ENCODE measurements around the gene CNTNAP2.

The CNTNAP2 gene

DNA sequence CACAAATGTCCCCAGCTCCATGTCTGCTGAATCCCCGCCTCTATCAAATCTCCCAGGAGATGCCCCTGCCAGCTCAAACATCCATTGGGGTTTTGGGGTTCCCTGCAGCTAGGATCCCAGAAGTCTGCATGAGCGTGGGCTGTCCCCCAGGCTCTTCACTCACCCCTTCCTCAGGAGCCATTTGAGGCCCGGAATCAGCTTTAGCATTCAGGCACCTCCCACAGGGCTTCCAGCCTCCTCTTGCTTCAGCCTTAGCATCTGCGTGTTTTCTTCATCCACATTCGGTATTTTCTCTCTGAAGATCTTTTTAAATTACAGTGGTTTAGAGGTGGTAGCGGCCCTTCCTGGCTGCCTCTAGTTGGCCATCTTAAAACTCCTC is 1054.4 kb downstream of the CNTNAP2 start:
- POLR2A ChIA-PET, result no interaction called here
- no peak for DNase-seq (ENCODE audit: extremely low spot score)
- CTCF ChIA-PET, result interaction anchor here (0.6 kb wide), 1 partner anchor 336 kb away, joined by 3 read pairs; no protein-coding TSS in a partner anchor
- no peak for TF ChIP-seq SP1 (IDR thresholded peaks at IDR 0.05)
- TF ChIP-seq BHLHE40 (IDR thresholded peaks at IDR 0.05; ENCODE audit: borderline replicate concordance), result no peak
- TF ChIP-seq CTBP1 (IDR thresholded peaks at IDR 0.05; ENCODE audit: borderline replicate concordance), result no peak
- no peak for TF ChIP-seq LEF1 (IDR thresholded peaks at IDR 0.05; ENCODE audit: borderline replicate concordance)
- TF ChIP-seq ZNF384 (IDR thresholded peaks at IDR 0.05), result no peak
- TF ChIP-seq FOXK2 (IDR thresholded peaks at IDR 0.05), result no peak
- TF ChIP-seq FOXM1 (IDR thresholded peaks at IDR 0.05; ENCODE audit: borderline replicate concordance), result no peak
- TF ChIP-seq TARDBP (IDR thresholded peaks at IDR 0.05), result no peak
- TF ChIP-seq L3MBTL2 (conservative IDR thresholded peaks at IDR 0.05), result no peak
- no peak for TF ChIP-seq FOXA1 (IDR thresholded peaks at IDR 0.05)
- no peak for TF ChIP-seq ELF4 (IDR thresholded peaks at IDR 0.05)
- no peak for TF ChIP-seq HDGF (IDR thresholded peaks at IDR 0.05; ENCODE audit: borderline replicate concordance)
- no peak for TF ChIP-seq ARNT (IDR thresholded peaks at IDR 0.05)
- TF ChIP-seq NFRKB (IDR thresholded peaks at IDR 0.05), result no peak
- TF ChIP-seq, protein P1, sequence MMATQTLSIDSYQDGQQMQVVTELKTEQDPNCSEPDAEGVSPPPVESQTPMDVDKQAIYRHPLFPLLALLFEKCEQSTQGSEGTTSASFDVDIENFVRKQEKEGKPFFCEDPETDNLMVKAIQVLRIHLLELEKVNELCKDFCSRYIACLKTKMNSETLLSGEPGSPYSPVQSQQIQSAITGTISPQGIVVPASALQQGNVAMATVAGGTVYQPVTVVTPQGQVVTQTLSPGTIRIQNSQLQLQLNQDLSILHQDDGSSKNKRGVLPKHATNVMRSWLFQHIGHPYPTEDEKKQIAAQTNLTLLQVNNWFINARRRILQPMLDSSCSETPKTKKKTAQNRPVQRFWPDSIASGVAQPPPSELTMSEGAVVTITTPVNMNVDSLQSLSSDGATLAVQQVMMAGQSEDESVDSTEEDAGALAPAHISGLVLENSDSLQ (IDR thresholded peaks at IDR 0.05), result no peak
- no peak for TF ChIP-seq SUZ12 (IDR thresholded peaks at IDR 0.05)

DNA sequence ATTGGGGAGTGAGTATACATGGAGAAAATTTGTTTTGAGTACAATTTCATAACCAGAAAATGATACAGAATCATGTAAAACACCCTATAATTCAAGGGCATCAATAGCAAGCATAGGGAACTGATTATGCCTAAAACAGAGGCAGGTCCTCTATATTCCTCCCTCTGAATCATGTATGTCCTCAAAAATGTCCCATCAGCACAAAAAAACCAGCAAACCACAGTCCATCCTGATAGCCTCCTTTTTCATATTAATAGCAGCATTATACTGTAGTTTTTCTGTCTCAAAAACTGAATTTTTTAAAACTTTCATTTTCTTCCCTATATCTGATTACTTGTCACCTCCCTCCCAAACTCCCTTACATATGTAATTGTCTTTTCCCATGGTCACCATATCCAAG is 1057.3 kb downstream of the CNTNAP2 start:
- no peak for DNase-seq (ENCODE audit: extremely low spot score)
- TF ChIP-seq ARNT (IDR thresholded peaks at IDR 0.05) (no peak), L3MBTL2 (conservative IDR thresholded peaks at IDR 0.05) (no peak), FOXM1 (IDR thresholded peaks at IDR 0.05; ENCODE audit: borderline replicate concordance) (no peak), ZNF384 (IDR thresholded peaks at IDR 0.05) (no peak), FOXA1 (IDR thresholded peaks at IDR 0.05) (no peak), LEF1 (IDR thresholded peaks at IDR 0.05; ENCODE audit: borderline replicate concordance) (no peak), TARDBP (IDR thresholded peaks at IDR 0.05) (no peak), NFRKB (IDR thresholded peaks at IDR 0.05) (no peak), SP1 (IDR thresholded peaks at IDR 0.05) (no peak), BHLHE40 (IDR thresholded peaks at IDR 0.05; ENCODE audit: borderline replicate concordance) (no peak), FOXK2 (IDR thresholded peaks at IDR 0.05) (no peak), ELF4 (IDR thresholded peaks at IDR 0.05) (no peak), HDGF (IDR thresholded peaks at IDR 0.05; ENCODE audit: borderline replicate concordance) (no peak)
- TF ChIP-seq, protein P1 (IDR thresholded peaks at IDR 0.05), result no peak
- ChIA-PET CTCF (no interaction called here), POLR2A (no interaction called here)

DNA sequence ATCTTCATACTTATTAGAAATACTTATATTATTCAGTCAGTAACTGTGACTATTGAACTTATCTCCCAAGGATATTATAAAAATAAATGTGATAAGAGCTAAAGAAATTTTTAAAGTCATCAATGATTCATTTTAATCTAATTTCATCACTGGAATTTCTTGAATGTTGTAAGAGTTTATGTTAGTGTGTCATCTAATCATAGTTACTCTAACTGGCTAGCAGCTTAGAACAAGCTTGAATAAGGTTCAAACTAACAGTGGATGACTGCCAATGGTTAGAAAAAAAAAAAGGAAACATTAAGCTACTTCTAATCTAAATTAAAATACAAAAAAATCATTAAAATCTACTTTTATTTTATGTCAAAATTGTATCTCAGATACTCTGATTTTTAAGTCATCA is 1066.3 kb downstream of the CNTNAP2 start:
- DNase-seq (ENCODE audit: extremely low spot score), result no peak
- CTCF ChIA-PET, result interaction anchor here (0.6 kb wide), 1 partner anchor 385 kb away, joined by 3 read pairs; no protein-coding TSS in a partner anchor
- POLR2A ChIA-PET, result no interaction called here
- TF ChIP-seq FOXM1 (IDR thresholded peaks at IDR 0.05; ENCODE audit: borderline replicate concordance) (no peak), LEF1 (IDR thresholded peaks at IDR 0.05; ENCODE audit: borderline replicate concordance) (no peak), ZNF384 (IDR thresholded peaks at IDR 0.05) (no peak), FOXK2 (IDR thresholded peaks at IDR 0.05) (no peak), FOXA1 (IDR thresholded peaks at IDR 0.05) (no peak), ARNT (IDR thresholded peaks at IDR 0.05) (no peak)

DNA sequence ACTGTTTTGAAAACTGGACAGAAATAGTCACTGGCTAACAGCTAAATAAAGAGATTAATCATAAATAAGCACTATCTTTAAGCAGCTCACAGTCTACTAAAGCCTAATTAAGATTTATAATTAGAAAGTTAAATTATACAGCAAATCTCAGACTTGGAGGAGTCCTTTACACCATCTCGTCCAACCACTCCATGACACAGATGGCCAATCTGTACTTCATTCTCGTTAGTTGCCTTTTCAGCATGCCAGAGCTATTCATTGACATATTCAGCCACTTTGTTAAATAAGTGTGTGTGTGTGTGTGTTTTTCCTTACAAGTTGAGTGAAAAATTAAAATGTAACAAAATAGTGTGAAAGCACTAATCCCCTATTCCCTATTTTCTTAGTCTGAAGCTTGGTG is 1066.7 kb downstream of the CNTNAP2 start:
- TF ChIP-seq HDGF (IDR thresholded peaks at IDR 0.05; ENCODE audit: borderline replicate concordance) (no peak), LEF1 (IDR thresholded peaks at IDR 0.05; ENCODE audit: borderline replicate concordance) (no peak), FOXA1 (IDR thresholded peaks at IDR 0.05) (no peak), FOXK2 (IDR thresholded peaks at IDR 0.05) (no peak), L3MBTL2 (conservative IDR thresholded peaks at IDR 0.05) (no peak), ZNF384 (IDR thresholded peaks at IDR 0.05) (no peak), FOXM1 (IDR thresholded peaks at IDR 0.05; ENCODE audit: borderline replicate concordance) (no peak), SP1 (IDR thresholded peaks at IDR 0.05) (no peak)
- TF ChIP-seq, protein P1 (IDR thresholded peaks at IDR 0.05), result no peak
- POLR2A ChIA-PET, result no interaction called here
- DNase-seq (ENCODE audit: extremely low spot score), result no peak
- CTCF ChIA-PET, result no interaction called here

- TF ChIP-seq ELF4 (IDR thresholded peaks at IDR 0.05) (no peak), LEF1 (IDR thresholded peaks at IDR 0.05; ENCODE audit: borderline replicate concordance) (no peak), BHLHE40 (IDR thresholded peaks at IDR 0.05; ENCODE audit: borderline replicate concordance) (no peak), SUZ12 (IDR thresholded peaks at IDR 0.05) (no peak), ZNF384 (IDR thresholded peaks at IDR 0.05) (no peak), FOXM1 (IDR thresholded peaks at IDR 0.05; ENCODE audit: borderline replicate concordance) (no peak), SP1 (IDR thresholded peaks at IDR 0.05) (no peak), L3MBTL2 (conservative IDR thresholded peaks at IDR 0.05) (no peak), NFRKB (IDR thresholded peaks at IDR 0.05) (no peak), FOXK2 (IDR thresholded peaks at IDR 0.05) (no peak), TARDBP (IDR thresholded peaks at IDR 0.05) (no peak), CTBP1 (IDR thresholded peaks at IDR 0.05; ENCODE audit: borderline replicate concordance) (no peak), FOXA1 (IDR thresholded peaks at IDR 0.05) (no peak), ARNT (IDR thresholded peaks at IDR 0.05) (no peak), HDGF (IDR thresholded peaks at IDR 0.05; ENCODE audit: borderline replicate concordance) (no peak)
- TF ChIP-seq, protein P1 (IDR thresholded peaks at IDR 0.05), result no peak
- no peak for DNase-seq (ENCODE audit: extremely low spot score)
- CTCF ChIA-PET, result no interaction called here
- POLR2A ChIA-PET, result no interaction called here
Measured at GRCh38 chr7:147188467-147188866, 1071.9 kb downstream of the CNTNAP2 start.

- TF ChIP-seq, protein P1 (IDR thresholded peaks at IDR 0.05), result no peak
- TF ChIP-seq TARDBP (IDR thresholded peaks at IDR 0.05) (no peak), FOXA1 (IDR thresholded peaks at IDR 0.05) (no peak), ARNT (IDR thresholded peaks at IDR 0.05) (no peak), ELF4 (IDR thresholded peaks at IDR 0.05) (no peak), SUZ12 (IDR thresholded peaks at IDR 0.05) (no peak), SP1 (IDR thresholded peaks at IDR 0.05) (no peak)
- no peak for DNase-seq (ENCODE audit: extremely low spot score)
- ChIA-PET POLR2A (no interaction called here), CTCF (no interaction called here)
Measured at GRCh38 chr7:147193476-147193875, 1076.9 kb downstream of the CNTNAP2 start.
